HCT116 (cell line): Measurements from ENCODE around the gene MAGEB5. TPM values are rescaled to one million over a fixed set of nuclear protein-coding genes. Genes with fewer than 3 reads are reported as not detected.
"Not testable (repeated sequence)": the region's sequence is repeated elsewhere in the genome, so short reads cannot be mapped to it uniquely, and the experiment has no call there.

Experiments used
- ATAC-seq: fragments of 200-7000 bp; cut with Tn5 transposase; 2 replicates; pipeline ENCODE4 v1.9.1; 2020; ENCODE audit warnings: mild to moderate bottlenecking, moderate library complexity
- BruUV-seq: library from RNA; stranded (reverse); fragments of 400-500 nt; replicated peaks from 2 replicates; lab custom pipeline; 2021; lab: Mats Ljungman, UMichigan
- CTCF ChIA-PET: fragments of 300-600 bp; sonication (Branson Sonifier 250); formaldehyde crosslinking; loops from one replicate; lab custom pipeline; 2021; ENCODE audit warnings: antibody characterized with exemption; lab: Charles Lee
- POLR2A ChIA-PET: fragments of 300-600, 350-600 bp; sonication (Branson Sonifier 250); formaldehyde crosslinking; loops from one replicate; lab custom pipeline; 2021; ENCODE audit warnings: antibody characterized with exemption; lab: Charles Lee
- RAD21 ChIA-PET, 2 experiments: fragments of 300-600 bp; sonication (Branson Sonifier 250); formaldehyde crosslinking; loops; one replicate each; lab custom pipeline; 2023; ENCODE audit warnings: low total read pairs in 2 of 2; ENCODE audit not compliant: uncharacterized antibody in 2 of 2, unreplicated experiment in 2 of 2, low non-redundant PET in 1 of 2; lab: Charles Lee
- DNase-seq: peaks from one replicate; pipeline ENCODE4 v3.0.0-alpha.2; 2010; ENCODE audit warnings: low read depth, low spot score
- H2AFZ ChIP-seq: fragments of 200-600 bp; shearing (Covaris generic), sonication (generic); 2 replicates; pipeline ENCODE4 v1.6.1; 2017; ENCODE audit warnings: low read depth, mixed run types, mixed read lengths, antibody characterized with exemption, low read length; ENCODE audit not compliant: poor library complexity, severe bottlenecking
- H3K27ac ChIP-seq: 2 replicates; pipeline ENCODE4 v1.5.1; 2012; ENCODE audit warnings: low read depth, low read length
- H3K27me3 ChIP-seq: fragments of 200-600 bp; sonication (generic); 2 replicates; pipeline ENCODE4 v1.6.1; 2016; ENCODE audit warnings: mixed run types, low read length, mixed read lengths; ENCODE audit not compliant: insufficient read depth
- H3K36me3 ChIP-seq, 2 experiments: fragments of 200-500 bp in 1 of 2; fragments of 200-600 bp in 1 of 2; sonication (Bioruptor generic) in 1 of 2; sonication (generic) in 1 of 2; 2 replicates each; pipeline versions ENCODE4 v1.5.1 to v1.6.1; 2014 to 2016; ENCODE audit warnings: low read length in 2 of 2, inconsistent platforms in 1 of 2, mixed read lengths in 1 of 2, mixed run types in 1 of 2; ENCODE audit not compliant: insufficient read depth in 2 of 2, control insufficient read depth in 1 of 2
- H3K4me1 ChIP-seq, 2 experiments: fragments of 200-600 bp in 1 of 2; sonication (generic) in 1 of 2; 2 replicates each; pipeline versions ENCODE4 v1.5.1 to v1.6.1; 2012 to 2017; ENCODE audit warnings: low read length in 2 of 2, inconsistent platforms in 1 of 2, mild to moderate bottlenecking in 1 of 2, mixed read lengths in 1 of 2, mixed run types in 1 of 2, moderate library complexity in 1 of 2; ENCODE audit not compliant: insufficient read depth in 2 of 2, control insufficient read depth in 1 of 2
- H3K4me2 ChIP-seq: fragments of 200-600 bp; sonication (generic); 2 replicates; pipeline ENCODE4 v1.6.1; 2017; ENCODE audit warnings: mixed run types, low read length, mixed read lengths
- H3K4me3 ChIP-seq, 2 experiments: fragments of 200-600 bp in 1 of 2; sonication (generic) in 1 of 2; replicated peaks in 1 of 2; 2 replicates each; pipeline ENCODE4 v1.5.1; 2011 to 2016; ENCODE audit warnings: low read length in 2 of 2, control low read depth in 1 of 2, low read depth in 1 of 2, mild to moderate bottlenecking in 1 of 2, mixed read lengths in 1 of 2, mixed run types in 1 of 2
- H3K79me2 ChIP-seq: fragments of 200-600 bp; sonication (generic); 2 replicates; pipeline ENCODE4 v1.6.1; 2017; ENCODE audit warnings: mild to moderate bottlenecking, mixed run types, low read length, moderate library complexity, mixed read lengths; ENCODE audit not compliant: insufficient read depth
- H3K9ac ChIP-seq: fragments of 200-600 bp; sonication (generic); 2 replicates; pipeline ENCODE4 v1.6.1; 2016; ENCODE audit warnings: low read length, mixed read lengths
- H3K9me2 ChIP-seq: fragments of 200-600 bp; sonication (generic), shearing (Covaris generic); 2 replicates; pipeline ENCODE4 v1.6.1; 2017; ENCODE audit warnings: mixed run types, mild to moderate bottlenecking, moderate library complexity; ENCODE audit not compliant: insufficient read depth
- H3K9me3 ChIP-seq, 2 experiments: fragments of 200-500 bp in 1 of 2; fragments of 200-600 bp in 1 of 2; sonication (Bioruptor generic) in 1 of 2; sonication (generic) in 1 of 2; 2 replicates each; pipeline ENCODE4 v1.6.1; 2014 to 2017; ENCODE audit warnings: low read length in 2 of 2, mixed read lengths in 2 of 2, inconsistent platforms in 1 of 2, low read depth in 1 of 2, mild to moderate bottlenecking in 1 of 2, mixed run types in 1 of 2, moderate library complexity in 1 of 2; ENCODE audit not compliant: control insufficient read depth in 1 of 2, insufficient read depth in 1 of 2
- H4K20me1 ChIP-seq: fragments of 200-600 bp; sonication (generic), shearing (Covaris generic); 2 replicates; pipeline ENCODE4 v1.6.1; 2017; ENCODE audit warnings: mixed run types, mild to moderate bottlenecking, moderate library complexity; ENCODE audit not compliant: insufficient read depth
- CEBPB ChIP-seq: IDR thresholded peaks from 2 replicates; pipeline ENCODE4 v1.6.1; 2012; ENCODE audit warnings: low read depth
- CTCF ChIP-seq, 3 experiments: fragments of 200-600 bp in 1 of 3; sonication (generic) in 1 of 3; IDR thresholded peaks in 2 of 3; conservative IDR thresholded peaks in 1 of 3; 2 replicates each; pipeline ENCODE4 v1.5.1; 2012 to 2017; ENCODE audit warnings: low read depth in 2 of 3, low read length in 2 of 3, antibody characterized with exemption in 1 of 3, borderline replicate concordance in 1 of 3, control low read depth in 1 of 3, mild to moderate bottlenecking in 1 of 3, mixed read lengths in 1 of 3, mixed run types in 1 of 3, moderate library complexity in 1 of 3; ENCODE audit not compliant: insufficient read depth in 1 of 3
- EZH2phosphoT487 ChIP-seq: fragments of 200-600 bp; IDR thresholded peaks from 2 replicates; pipeline ENCODE4 v1.6.1; 2018; ENCODE audit warnings: antibody characterized with exemption, borderline replicate concordance
- TCF7L2 ChIP-seq: IDR thresholded peaks from 2 replicates; pipeline ENCODE4 v1.7.0; 2011; ENCODE audit warnings: borderline replicate concordance, inconsistent platforms; ENCODE audit not compliant: insufficient read depth, insufficient read length; ENCODE audit errors: extremely low read depth
- intact Hi-C: fragments of 100-400 bp; cut with micrococcal nuclease; formaldehyde crosslinking; loops from 2 replicates; pipeline ENCODE4 v1.10.0; 2022
- total RNA-seq: library from RNA; stranded (reverse); gene quantifications from one replicate; pipeline ENCODE4 v1.2.1, GENCODE V29; 2021; ENCODE audit not compliant: unreplicated experiment
- TF ChIP-seq, protein P1 (sequence below): IDR thresholded peaks from 2 replicates; pipeline ENCODE4 v1.6.1; 2012; ENCODE audit warnings: low read depth

The MAGEB5 gene
- total RNA-seq, 1 experiment from 2014 or later = not detected

DNA sequence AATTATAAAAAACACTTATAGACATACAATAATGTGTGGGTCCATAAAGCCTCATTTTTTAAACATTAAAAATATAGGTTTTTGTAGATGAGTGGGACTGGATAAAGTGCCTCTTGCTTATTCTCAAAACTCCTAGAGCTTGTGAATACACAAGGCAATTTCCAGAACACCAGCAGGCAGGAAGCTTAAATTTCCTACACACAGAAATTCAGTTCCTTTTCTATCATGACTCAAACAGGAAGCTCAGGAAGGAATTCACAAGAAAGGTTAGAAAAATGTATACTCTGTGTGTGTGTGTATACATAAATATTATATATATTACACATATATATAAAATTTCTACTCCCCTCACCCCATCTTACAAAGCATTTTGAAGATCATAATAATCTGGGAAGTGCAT lies 12.4 kb upstream of the MAGEB5 start (continued):
- TF ChIP-seq, protein P1, sequence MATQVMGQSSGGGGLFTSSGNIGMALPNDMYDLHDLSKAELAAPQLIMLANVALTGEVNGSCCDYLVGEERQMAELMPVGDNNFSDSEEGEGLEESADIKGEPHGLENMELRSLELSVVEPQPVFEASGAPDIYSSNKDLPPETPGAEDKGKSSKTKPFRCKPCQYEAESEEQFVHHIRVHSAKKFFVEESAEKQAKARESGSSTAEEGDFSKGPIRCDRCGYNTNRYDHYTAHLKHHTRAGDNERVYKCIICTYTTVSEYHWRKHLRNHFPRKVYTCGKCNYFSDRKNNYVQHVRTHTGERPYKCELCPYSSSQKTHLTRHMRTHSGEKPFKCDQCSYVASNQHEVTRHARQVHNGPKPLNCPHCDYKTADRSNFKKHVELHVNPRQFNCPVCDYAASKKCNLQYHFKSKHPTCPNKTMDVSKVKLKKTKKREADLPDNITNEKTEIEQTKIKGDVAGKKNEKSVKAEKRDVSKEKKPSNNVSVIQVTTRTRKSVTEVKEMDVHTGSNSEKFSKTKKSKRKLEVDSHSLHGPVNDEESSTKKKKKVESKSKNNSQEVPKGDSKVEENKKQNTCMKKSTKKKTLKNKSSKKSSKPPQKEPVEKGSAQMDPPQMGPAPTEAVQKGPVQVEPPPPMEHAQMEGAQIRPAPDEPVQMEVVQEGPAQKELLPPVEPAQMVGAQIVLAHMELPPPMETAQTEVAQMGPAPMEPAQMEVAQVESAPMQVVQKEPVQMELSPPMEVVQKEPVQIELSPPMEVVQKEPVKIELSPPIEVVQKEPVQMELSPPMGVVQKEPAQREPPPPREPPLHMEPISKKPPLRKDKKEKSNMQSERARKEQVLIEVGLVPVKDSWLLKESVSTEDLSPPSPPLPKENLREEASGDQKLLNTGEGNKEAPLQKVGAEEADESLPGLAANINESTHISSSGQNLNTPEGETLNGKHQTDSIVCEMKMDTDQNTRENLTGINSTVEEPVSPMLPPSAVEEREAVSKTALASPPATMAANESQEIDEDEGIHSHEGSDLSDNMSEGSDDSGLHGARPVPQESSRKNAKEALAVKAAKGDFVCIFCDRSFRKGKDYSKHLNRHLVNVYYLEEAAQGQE = no peak
- TF ChIP-seq TCF7L2 = no peak

GRCh38 chrX:26204717-26205116 lies 11.3 kb upstream of the MAGEB5 start:
- intact Hi-C loops, H3K4me1 ChIP-seq, H3K9me3 ChIP-seq, H3K36me3 ChIP-seq, CTCF ChIA-PET, H3K4me2 ChIP-seq, H3K79me2 ChIP-seq, H3K27me3 ChIP-seq, H3K4me3 ChIP-seq, H2AFZ ChIP-seq, RAD21 ChIA-PET, H3K27ac ChIP-seq, H3K9ac ChIP-seq, DNase-seq, ATAC-seq, H4K20me1 ChIP-seq, H3K9me2 ChIP-seq, POLR2A ChIA-PET, BruUV-seq: not testable (repeated sequence)

DNA sequence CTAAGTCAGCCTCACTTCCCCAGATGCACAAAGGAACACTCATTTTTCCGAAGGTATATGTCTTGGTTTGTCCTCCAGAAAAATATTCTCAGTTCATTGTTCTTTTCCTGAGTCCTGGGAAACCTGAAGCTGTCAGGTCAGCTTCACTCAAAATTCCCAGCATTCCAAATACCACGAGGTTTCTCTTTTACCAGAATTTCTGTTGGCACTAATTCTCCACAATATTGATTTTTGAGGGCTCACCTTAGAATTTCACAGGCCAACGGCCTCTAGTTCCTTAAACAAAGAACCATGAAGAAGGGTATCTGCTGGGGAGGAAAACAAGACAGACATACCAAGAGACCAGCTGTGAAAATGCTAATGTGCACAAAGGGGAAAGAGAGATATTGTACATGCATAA lies 8.0 kb upstream of the MAGEB5 start:
- no peaks in the 10 kb centered on the region for H3K79me2 ChIP-seq
- DNase-seq (no peak), ATAC-seq (no peak)
- RAD21 ChIA-PET = no interaction called here
- no peaks in the 10 kb centered on the region for H3K9me3 ChIP-seq
- no peak overlapping the region for H3K27ac ChIP-seq
- H3K27me3 ChIP-seq = no peaks in the 10 kb centered on the region
- no peaks in the 10 kb centered on the region for H4K20me1 ChIP-seq
- intact Hi-C loops = no loop called here
- no peak overlapping the region for H3K9ac ChIP-seq
- POLR2A ChIA-PET = no interaction called here
- CTCF ChIA-PET = no interaction called here
- H2AFZ ChIP-seq = no peak overlapping the region
- H3K4me3 ChIP-seq = no peak overlapping the region
- no peaks in the 10 kb centered on the region for H3K4me1 ChIP-seq
- BruUV-seq = no TSS peak
- no peak overlapping the region for H3K4me2 ChIP-seq
- no peaks in the 10 kb centered on the region for H3K36me3 ChIP-seq
- no peaks in the 10 kb centered on the region for H3K9me2 ChIP-seq
- TF ChIP-seq, protein P1 = no peak
- TF ChIP-seq EZH2phosphoT487 (no peak), CTCF (IDR thresholded peaks at IDR 0.05 in 2 of 3, conservative IDR thresholded peaks at IDR 0.05 in 1 of 3; ENCODE audit: borderline replicate concordance in 1 of 3, insufficient read depth in 1 of 3, low read depth in 2 of 3, low read length in 2 of 3) (no peak), CEBPB (no peak)
